ENCODE data around the gene CDKAL1. TPM values are rescaled to one million over a fixed set of nuclear protein-coding genes. Genes with fewer than 3 reads are reported as not detected.

CDKAL1 gene
- total and polyA plus RNA-seq, 4 donors, result 2.0 to 12.9 (median 6.7) TPM

- TF ChIP-seq JUND (IDR thresholded peaks at IDR 0.05) (peak; percentile 69 to 93), ATF3 (IDR thresholded peaks at IDR 0.05) (peak; percentile 76), YY1 (IDR thresholded peaks at IDR 0.05) (peak; percentile 51), FOXA1 (IDR thresholded peaks at IDR 0.05) (no peak), RAD21 (IDR thresholded peaks at IDR 0.05) (peak; percentile 49 to 58)
Measured at GRCh38 chr6:21045135-21045700, 511.0 kb downstream of the CDKAL1 start (continued).

GRCh38 chr6:21046276-21046675 lies 512.0 kb downstream of the CDKAL1 start:
- Histone ChIP-seq H3K9ac (ENCODE audit: low read depth in 1 of 2, low read length in 2 of 2) (no peak overlapping the region), H3K27ac (ENCODE audit: low read depth in 1 of 2, low read length in 2 of 2) (peak overlapping the region in 1 of 2 donors; percentile 93), H3K36me3 (ENCODE audit: control insufficient read depth in 4 of 4, insufficient read depth in 3 of 4, low read depth in 1 of 4, low read length in 3 of 4) (no peaks in the 10 kb centered on the region), H3K27me3 (ENCODE audit: control insufficient read depth in 4 of 4, insufficient read depth in 4 of 4, low read length in 3 of 4) (no peaks in the 10 kb centered on the region), H3K4me3 (ENCODE audit: low read depth in 1 of 3, low read length in 3 of 3) (no peak overlapping the region), H3K4me1 (ENCODE audit: control insufficient read depth in 4 of 4, insufficient read depth in 4 of 4, low read length in 3 of 4) (peaks cover 3 to 19% (median 3%) of the 10 kb centered on the region in 4 donors), H3K9me3 (ENCODE audit: control insufficient read depth in 4 of 4, low read length in 3 of 4) (no peaks in the 10 kb centered on the region)
- no peak for DNase-seq (ENCODE audit: low spot score)
- TF ChIP-seq ZBTB33 (IDR thresholded peaks at IDR 0.05) (no peak), ATF3 (IDR thresholded peaks at IDR 0.05) (no peak), HNF4G (IDR thresholded peaks at IDR 0.05) (no peak), RAD21 (IDR thresholded peaks at IDR 0.05) (no peak), NR2F2 (IDR thresholded peaks at IDR 0.05) (no peak), FOXA1 (IDR thresholded peaks at IDR 0.05) (no peak), RXRA (IDR thresholded peaks at IDR 0.05) (no peak), JUND (IDR thresholded peaks at IDR 0.05) (no peak), GABPA (IDR thresholded peaks at IDR 0.05 in 1 of 2, conservative IDR thresholded peaks at IDR 0.05 in 1 of 2) (no peak), TAF1 (conservative IDR thresholded peaks at IDR 0.05) (no peak), REST (IDR thresholded peaks at IDR 0.05) (no peak), SP1 (IDR thresholded peaks at IDR 0.05) (no peak), CTCF (IDR thresholded peaks at IDR 0.05; ENCODE audit: low read depth, low read length, missing input control) (no peak), EGR1 (IDR thresholded peaks at IDR 0.05; ENCODE audit: low read depth in 2 of 2) (no peak), MAX (IDR thresholded peaks at IDR 0.05) (no peak), HNF4A (conservative IDR thresholded peaks at IDR 0.05) (no peak), YY1 (IDR thresholded peaks at IDR 0.05) (no peak), FOXA2 (IDR thresholded peaks at IDR 0.05) (no peak)
- 84% methylated on average over 6 of the region's 6 CpGs for WGBS

Measured in liver (tissue), 9 donors.